Retina (tissue), 1 donor: ENCODE data around the gene KRCC1.
A peak's percentile ranks its signal among the peaks of the same experiment; 100 is the strongest.

Experiments used
- DNase-seq: peaks from one replicate; pipeline ENCODE4 v3.0.0-alpha.2; 2016

The KRCC1 gene

DNA sequence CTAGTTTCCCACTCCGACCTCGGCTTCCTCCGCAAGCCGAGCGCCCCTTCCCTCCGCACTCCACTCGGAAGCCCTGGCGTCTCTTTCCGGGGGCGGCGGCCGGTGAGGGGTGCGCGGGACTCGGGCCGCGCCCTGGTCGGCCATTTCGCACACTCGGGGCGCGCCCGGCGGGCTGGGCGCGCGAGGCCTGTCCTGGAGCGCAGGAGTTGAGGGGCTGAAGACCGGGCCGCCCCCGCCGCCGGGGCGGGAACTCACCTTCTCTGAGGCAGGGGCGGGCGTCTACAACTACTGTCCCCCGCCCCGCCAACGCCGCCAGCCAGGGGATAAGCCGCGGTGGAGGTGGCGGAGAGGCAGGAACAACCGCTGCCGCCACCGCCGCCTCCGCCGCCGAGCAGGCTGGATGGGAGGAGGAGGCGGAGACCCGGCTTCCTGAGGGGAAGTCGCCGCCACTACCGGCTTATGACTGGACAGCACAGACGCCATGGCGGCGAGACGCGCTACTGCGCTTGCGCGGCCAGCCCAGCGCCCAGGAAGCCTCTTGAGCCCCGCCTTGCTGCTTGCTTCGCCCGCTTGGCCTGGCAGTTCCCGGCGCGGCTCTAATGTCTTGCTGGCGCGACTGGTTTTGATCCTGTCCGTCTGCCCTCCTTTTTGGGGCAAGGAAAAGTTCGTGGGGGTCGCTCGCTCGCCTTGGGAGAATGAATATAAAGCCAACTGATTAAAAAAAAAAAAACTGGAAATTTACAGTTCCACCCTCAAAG, at the start of gene KRCC1:
TSS of gene KRCC1 (minus strand) at position 413 of the 758 bp plus-strand sequence. CDS start 27,220 bp downstream, outside the sequence.
- DNase-seq = peak; percentile 96

DNA sequence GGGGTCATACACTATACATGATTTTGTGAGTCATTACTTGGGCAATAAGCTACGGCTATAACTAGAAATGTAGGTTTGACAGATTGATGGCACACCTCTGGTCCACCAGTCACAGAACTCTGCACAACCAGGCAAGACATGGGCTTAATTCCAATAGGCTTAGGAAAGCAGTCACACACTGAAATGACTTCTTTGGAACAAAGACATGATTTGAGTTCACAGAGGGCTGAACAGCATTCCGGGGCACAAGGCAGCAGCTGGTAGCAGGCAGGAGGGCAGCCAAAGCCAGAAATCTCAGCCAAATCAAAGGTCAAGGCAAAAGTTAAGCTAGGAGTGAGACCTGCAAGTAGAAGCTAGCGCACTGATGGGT, 44.9 kb upstream of the KRCC1 start:
- no peak for DNase-seq

DNA sequence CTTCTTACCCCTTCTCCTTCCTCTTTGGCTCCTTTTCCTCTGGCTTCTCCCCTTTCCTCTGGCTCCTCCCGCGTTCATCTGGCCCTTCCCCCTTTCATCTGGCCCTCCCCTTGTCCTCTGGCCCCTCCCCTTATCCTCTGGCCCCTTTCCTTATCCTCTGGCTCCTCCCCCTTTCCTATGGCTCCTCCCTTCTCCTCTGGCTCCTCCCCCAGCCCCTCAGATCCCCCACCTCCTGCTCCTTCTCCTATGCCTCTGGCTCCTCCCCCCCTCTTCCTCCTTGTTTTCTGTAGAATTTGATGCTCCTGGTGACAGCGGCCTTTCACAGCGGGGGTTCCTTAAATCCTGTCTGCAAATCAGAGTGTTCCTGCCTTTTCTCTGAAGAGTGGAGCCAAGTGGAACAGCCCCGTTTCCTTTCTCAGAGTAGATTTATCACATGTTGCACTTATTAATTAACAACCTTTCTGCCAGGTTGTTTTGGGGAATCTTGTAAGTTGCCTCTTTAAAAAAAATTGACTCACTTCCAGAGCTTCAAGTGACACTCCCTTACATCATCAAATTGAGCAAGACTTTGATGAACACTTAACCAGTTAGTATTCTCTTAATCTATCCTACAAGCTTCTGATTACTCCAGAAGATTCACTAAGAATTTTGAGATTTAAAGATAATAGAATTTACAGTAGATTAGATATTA, 44.4 kb upstream of the KRCC1 start:
- no peak for DNase-seq

DNA sequence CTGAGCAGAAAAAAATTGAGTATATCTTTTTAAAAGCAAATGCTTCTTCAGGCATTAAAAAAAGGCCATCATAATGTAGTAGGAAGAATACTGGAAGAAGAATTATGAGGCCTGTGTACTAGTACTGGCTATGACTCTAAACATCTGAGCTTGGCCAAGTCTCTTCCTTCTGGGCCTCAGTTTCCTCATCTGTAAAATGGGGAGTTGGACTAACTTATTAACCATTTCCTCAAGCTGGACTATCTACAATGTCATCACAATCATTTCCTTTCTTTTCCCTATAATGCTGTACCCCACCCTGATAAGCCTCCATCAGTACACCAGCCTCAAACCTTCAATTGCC, 42.9 kb upstream of the KRCC1 start:
- no peak for DNase-seq

DNA sequence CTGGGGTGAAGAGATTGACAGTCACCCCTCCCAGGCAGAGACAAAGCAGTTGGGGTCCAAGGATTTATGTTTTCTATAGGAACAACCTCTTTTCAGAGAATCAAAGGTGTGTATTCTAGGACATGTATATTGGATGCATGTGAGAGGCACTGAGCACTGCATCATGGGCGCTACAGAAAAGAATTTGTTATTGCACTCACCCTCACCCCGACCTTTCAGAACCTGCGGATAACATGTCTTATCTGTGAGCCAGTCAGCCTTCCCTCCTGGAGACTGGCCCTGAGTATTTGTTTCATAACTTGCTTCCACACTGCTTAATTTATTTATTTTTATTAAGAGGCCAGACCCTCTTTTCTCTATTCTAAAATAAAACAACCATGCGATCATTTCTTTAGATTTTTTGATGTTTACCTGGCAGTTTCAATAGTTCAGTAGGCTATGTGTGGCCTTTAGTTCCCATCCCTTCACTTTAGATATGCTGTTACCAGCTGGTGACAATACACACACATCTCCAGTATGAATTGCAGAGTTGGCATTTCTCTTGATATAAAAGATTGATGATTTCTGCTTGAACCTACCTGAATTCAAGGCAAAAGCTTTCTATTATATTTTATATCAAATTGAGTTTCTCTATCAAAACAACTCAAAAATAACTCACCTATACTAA, 42.4 kb upstream of the KRCC1 start:
- DNase-seq = no peak

DNA sequence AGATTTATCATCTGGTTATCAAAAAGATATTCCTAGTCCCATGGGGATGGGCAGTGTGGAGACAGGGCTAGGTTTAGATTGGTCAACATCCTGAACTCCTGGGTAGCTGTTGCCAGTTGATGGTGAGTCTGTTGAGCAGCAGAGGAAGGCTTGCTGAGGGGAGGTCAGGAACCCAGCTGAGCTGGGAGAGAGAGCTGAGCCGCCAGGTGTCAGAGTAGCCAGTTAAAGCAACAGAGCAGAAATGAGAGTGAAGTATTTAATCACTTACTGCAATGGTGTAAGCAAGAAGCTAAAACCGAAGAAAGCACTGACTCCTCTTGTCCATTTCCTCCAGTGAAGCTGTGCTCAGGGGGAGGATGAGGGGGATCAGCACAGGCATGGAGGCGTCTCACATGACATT, 41.6 kb upstream of the KRCC1 start:
- no peak for DNase-seq

DNA sequence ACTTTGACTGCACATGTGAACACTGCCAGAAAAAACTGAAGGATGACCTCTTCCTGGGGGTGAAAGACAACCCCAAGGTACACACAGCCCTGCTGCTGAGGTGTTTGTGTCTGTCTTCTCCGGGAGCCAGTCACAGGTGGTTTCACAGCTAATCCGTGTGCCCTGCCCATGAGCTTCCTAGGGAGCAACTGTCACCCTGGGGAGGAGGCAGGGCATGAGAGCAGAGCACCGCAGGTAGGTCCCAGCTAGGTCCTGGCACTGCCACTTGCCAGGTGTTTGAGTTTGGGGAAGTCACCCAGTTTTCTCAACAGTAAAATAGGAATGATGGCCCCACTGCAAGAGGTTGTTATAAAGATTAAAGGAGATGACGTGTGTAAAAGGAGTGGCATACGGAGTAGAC, 41.1 kb upstream of the KRCC1 start:
- no peak for DNase-seq

DNA sequence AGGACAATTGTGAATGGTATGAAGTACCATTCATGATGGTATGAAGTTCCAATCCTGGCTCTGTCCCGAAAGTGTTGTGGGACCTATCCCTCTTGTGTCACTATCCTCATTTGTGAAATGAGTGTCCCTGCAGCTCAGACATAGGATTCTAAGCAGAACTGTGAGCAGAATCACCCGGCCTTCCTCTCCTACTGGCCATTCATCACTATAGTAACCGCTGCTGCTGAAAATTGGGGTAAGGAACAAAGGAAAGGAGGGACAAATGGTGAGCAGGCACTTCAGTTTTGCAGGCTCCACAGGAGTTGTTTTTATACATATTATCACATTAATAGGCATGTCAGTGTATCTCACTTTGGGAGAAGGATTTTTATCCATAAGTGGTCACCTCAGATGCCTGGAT, 39.4 kb upstream of the KRCC1 start:
- peak; percentile 26 for DNase-seq

DNA sequence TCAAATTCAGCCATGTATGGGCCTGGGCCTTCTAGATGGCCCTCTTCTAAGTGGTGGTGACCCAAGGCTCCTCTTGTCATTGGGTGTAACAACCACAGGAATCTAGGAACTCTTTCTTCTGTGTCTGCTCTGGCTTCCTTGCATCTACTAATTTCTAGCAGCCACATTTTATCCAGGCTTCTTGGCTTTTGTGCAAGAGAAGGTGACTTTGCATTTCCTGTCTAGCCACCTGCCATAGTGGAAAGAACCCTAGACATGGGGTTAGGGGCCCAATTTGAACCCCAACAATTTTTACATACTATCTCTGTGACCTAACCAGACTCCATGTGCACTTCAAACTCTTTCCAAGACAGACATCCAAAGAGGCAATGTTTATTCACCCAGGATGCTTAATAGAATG, 37.2 kb upstream of the KRCC1 start:
- DNase-seq = no peak

DNA sequence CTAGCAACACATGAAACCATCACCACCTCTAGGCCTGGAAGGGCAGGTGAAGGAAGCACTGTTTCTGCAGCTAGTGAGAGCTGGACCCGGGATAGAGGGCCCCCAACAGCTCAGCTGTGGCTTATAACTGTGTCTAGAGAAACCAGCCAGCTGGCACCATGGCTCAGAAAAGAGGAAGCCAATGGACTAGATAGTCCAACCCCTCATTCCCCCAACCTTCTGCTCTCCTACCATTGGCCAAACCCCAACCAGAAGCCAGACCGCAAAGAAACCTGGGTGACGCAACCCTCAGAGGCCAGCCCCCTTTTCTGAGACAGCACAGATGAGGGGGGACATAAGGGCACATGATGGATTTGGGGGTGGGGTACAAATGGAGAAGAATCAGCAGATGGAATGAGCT, 36.4 kb upstream of the KRCC1 start:
- no peak for DNase-seq

DNA sequence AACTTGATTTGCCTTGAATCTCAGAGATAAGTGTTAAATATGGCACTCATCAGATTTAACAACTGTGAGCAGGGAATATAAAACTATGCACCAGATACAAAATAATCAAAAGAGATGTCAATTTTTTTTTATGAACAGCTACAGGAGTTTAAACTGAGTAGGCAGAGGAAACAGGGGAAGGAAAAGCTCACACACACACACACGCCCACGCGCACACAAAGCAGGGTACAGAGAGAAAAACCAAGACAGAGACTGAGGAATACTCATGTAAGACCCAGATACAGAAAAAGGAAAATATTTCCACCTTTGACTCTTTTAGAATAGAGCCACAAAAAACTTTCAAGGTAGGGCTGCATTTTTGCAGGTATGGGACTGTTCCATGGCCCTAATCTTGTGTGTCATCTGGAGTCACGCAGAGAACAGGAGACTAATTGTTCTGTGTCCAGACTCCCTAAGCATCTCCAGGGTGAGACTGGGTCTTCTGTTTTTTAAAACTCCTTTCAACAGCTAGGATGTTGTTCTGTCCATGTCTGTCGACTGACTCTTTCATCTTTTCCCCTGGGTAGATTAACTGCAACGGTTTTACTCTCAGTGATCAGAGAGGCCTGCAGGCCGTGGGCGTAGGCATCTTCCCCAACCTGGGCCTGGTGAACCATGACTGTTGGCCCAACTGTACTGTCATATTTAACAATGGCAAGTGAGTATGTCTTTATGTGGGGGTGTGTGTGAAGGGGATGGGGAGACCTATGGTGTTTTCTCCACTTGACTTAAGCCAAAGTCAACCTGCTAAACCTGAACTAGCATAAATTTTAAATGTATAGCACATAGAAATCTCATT, 35.1 kb upstream of the KRCC1 start:
- DNase-seq = no peak

DNA sequence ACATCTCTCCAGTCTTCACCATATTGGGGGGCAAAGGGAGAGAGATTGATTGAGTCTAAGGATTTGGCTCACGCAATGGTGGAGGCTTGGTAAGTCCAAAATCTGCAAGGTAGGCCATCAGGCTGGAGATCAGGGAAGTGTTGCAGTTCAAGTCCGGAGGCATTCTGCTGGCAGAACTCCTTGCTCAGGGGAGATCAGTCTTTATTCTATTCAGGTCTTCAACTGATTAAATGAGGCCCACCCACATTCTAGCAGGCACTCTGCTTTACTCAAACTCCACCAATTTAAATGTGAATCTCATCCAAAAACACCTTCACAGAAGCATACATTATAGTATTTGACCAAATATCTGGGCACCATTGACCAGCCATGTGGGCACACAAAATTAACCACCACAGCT, 33.4 kb upstream of the KRCC1 start:
- DNase-seq = no peak

DNA sequence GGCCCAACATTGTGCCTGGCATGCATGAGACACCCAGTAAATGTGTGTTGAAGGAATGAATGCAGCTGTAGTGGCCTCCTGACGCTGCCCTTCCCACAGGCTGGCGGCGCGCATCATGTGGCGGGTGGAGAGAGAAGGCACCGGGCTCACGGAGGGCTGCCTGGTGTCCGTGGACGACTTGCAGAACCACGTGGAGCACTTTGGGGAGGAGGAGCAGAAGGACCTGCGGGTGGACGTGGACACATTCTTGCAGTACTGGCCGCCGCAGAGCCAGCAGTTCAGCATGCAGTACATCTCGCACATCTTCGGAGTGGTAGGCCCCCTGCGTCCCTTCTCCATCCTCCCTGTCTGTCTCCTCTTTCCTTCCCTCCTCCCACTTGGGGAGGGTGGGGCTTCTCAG, 32.2 kb upstream of the KRCC1 start:
- no peak for DNase-seq

DNA sequence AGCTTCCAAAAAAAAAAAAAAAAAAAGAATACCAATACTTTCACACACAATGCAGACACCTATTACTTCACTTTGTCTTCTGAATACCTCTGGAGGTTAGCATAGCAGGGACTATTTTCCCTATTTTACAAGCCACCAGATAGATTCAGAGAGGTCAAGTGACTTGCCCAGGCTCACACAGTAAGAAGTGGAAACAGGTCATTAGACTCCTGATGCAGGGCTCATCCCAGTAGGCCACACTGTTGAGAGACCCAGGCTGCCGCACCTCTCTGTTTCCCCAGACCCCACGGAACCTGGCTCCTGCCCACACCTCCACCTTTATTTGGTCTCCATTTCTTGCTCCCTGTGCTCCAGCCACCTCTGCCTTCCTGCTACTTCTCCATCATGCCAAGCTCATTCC, 31.5 kb upstream of the KRCC1 start:
- no peak for DNase-seq

DNA sequence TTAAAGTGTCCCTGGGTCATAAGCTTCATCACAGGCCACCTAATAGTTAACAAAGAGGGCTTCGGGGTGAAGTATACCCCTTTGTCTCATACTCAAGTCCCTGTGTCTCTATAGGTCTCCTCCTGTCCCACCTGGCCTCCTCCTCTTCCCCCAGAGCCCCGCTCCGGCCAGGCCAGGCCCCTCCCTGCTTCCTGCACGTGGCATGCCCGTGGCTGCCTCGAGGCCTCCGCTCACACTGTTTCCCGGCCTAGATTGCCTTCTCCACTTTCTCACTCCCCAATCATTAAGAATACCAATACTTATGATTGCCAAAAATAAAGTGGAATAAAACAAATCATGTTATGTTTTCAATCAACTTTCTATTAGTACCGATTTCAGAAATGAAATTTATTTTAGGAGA, 30.8 kb upstream of the KRCC1 start:
- DNase-seq = no peak

DNA sequence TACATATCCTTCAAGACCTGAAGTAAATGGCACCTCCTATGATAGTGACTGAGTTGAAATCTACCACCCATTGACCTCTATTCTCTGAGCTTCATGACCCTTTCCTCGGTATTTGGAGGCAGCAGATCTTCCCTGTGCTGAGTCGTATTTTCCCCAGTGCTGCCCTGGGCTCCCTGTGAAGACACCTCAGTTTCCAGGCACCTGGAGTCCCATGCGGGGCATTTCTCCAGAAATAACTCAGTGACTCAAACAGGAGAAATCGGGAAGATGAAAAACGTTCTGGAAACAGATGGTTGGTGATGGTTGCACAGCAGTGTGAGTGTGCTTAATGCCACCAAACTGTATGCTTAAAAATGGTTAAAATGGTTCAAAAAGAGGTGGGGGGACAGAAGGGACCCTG, 30.0 kb upstream of the KRCC1 start:
- no peak for DNase-seq

DNA sequence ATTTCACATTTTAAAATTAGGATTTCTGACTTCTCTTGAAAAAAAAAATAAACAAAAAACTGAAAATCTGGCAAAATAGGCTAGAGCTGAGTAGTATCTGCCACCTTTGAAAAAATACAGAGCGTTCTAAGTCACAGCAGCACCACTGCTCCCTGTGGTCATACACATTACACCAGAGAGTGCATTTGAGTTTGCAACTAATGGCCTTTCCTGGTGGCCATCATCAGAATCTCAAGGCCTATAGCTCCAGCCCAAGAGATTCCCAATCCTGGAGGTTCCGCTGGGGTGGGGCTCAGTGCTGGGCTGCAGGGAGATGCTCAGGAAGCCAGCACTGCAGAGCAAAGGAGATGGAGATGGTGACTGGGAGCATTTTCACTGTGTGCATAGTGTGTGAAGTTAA, 29.5 kb upstream of the KRCC1 start:
- DNase-seq = no peak

DNA sequence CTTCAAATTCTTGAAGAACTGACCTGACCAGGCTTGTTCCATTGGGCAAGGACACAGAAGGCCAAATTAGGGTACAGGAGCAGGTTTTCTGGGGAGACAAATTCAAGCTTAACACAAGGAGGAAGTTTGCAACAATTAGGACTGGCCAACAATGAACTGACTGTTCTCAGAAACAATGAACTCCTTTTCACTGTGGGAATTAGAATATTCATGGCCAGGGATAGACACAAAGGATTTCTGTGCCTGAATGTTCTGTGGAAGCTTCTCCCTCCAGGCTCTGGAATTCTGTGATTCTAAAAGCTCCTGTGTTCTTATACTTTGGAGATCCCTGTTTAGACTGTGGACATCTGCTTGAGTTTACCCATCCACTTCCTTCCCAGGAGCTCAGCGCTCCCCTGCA, 27.2 kb upstream of the KRCC1 start:
- DNase-seq = peak; percentile 19

DNA sequence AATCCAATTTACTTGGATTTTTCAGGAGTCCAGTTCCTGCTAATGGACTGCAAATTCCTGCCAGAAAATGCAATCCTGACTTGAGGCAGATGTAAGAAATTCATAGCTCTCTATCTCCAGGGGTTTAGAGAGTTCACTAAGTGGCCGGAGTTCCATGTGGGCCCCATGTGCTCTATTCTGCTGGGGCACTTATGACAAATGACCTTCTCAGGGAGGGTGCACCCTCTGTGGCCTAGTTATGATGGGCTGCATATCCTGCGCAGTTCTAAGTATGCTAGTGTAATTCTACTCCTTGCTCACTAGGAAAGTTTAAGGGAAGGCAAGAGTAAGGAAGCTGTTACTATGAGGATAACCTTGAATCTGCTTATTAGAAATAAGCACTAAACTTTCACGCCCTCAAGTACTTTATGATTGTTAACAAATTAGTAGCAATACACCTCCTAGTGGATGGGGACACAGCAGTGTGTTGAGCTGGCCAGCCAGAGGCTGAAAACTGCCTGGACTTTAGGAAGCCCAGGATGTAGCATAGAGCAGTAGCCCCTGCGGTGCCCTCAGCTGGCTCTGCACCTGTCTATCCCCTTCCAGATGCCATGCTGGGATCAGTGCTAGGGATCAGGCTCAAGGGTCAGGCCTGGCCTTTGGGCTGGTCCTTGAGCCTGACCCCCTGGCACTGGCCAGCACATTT, 26.5 kb upstream of the KRCC1 start:
- DNase-seq = no peak

DNA sequence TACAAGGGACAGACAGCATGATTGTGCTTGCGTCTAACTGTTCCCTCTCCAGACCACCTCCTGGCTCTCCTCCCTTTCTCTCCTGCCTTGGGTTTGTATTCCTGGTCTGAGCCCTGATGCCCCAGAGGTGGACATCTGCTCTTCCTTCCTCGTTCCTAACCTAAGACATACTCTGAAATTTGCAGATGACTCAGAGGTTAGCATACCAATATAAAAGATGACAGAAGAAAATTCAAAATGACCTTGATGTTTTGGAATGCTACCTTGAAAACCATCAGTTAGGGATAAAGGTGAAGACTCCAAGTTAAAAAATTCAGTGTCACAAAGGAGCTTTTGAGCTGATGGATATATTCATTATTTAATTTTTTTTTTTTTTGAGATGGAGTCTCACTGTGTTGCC, 25.0 kb upstream of the KRCC1 start:
- no peak for DNase-seq

DNA sequence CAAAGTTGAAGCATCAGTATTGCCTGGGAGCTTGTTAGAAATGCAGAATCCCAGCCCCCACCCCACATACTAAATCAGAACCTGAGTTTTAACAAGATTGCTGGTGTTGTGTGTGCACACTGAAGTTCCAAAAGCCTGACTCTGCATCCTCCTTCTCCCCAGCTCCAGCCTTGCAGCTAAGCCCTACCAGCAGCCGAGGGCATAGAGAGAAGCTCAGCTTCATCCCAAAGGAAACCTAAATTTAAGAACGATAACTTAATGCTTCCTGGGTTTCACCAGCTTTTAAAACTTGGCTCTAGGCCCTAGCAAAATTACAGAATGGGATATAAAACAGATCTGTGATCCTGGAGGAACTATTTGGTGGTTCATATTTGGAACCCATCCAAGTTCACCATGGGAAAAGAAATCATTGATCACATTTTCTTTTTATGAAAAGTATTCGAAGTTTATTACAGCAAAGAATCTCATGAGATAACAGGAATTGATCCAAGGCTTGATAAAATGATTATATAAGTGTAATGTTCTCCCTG, 23.1 kb upstream of the KRCC1 start:
- no peak for DNase-seq

DNA sequence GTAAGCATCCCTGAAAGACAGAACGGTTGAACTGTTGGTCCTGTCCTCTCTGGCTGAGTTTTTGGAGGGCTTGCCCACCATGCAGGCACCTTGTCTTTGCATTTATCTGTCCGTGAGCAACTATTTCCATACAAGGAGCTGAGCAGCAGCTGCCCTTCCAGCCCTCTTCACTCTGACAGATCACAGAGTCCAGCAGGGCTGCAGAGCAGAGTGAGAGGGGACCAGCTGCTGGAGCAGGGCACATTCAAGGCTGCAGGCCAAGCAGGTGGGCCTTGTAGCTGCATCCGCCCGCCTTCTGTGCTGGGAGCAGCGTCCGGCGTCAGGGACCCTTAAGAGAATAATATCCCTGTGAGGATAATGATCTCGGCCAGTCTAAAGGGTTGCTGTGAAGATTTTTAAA, 21.5 kb upstream of the KRCC1 start:
- DNase-seq = no peak

DNA sequence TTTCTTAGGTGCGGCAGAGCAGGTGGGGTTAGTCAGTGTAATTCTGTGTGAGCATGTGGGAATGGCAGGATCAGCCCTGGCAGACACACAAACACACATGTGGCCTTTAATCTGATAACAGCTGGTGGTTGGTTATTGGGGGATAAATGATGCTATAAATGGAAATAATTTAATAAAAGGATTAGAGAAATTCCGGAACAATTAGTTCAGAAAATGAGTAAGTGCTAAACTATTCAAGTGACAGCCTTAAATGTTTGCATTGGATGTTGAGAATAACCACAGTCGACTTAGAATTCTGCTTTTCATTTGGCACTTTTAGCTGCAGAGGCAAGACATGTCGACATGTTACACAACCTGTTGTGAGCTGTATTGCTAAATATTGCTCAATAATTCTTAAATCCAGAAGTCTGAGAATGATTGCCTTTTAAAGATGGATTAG, 19.3 kb upstream of the KRCC1 start:
- no peak for DNase-seq
